Measurements from ENCODE around the gene TBC1D24. TPM values are rescaled to one million over a fixed set of nuclear protein-coding genes. Genes with fewer than 3 reads are reported as not detected.

TBC1D24 gene
- total RNA-seq, 1 experiment from 2014 or later, result 24.6 TPM

- Histone ChIP-seq H3K9me3 (ENCODE audit: control insufficient read depth in 1 of 2, insufficient read depth in 1 of 2, low read depth in 1 of 2, low read length in 2 of 2) (no peaks in the 10 kb centered on the region), H3K27me3 (ENCODE audit: insufficient read depth, low read length) (no peaks in the 10 kb centered on the region), H3K79me2 (ENCODE audit: insufficient read depth, low read length) (peaks cover 35% of the 10 kb centered on the region), H4K20me1 (ENCODE audit: insufficient read depth) (0 out of 2 replicates have a peak, but pooled peaks cover 3% of the 10 kb centered on the region), H3K4me3 (replicated peaks in 1 of 2; ENCODE audit: low read depth in 1 of 2, low read length in 2 of 2) (no peak overlapping the region), H3K9me2 (ENCODE audit: insufficient read depth) (no peaks in the 10 kb centered on the region), H3K4me2 (ENCODE audit: low read length) (no peak overlapping the region), H3K4me1 (ENCODE audit: control insufficient read depth in 1 of 2, insufficient read depth in 2 of 2, low read length in 2 of 2) (no peaks in the 10 kb centered on the region), H2AFZ (ENCODE audit: low read depth, low read length, poor library complexity, severe bottlenecking) (no peak overlapping the region), H3K9ac (ENCODE audit: low read length) (no peak overlapping the region), H3K36me3 (ENCODE audit: control insufficient read depth in 1 of 2, insufficient read depth in 2 of 2, low read length in 2 of 2) (peaks cover 54 to 58% of the 10 kb centered on the region in 2 experiments), H3K27ac (ENCODE audit: low read depth, low read length) (no peak overlapping the region)
- ChIA-PET RAD21 (ENCODE audit: low non-redundant PET in 1 of 2, low total read pairs in 2 of 2, uncharacterized antibody in 2 of 2, unreplicated experiment in 2 of 2) (no interaction called here), POLR2A (no interaction called here), CTCF (no interaction called here)
- DNase-seq (ENCODE audit: low read depth, low spot score) (no peak), ATAC-seq (no peak)
- BruUV-seq (replicated peaks), result no TSS peak
- TF ChIP-seq FOSL1 (IDR thresholded peaks at IDR 0.05; ENCODE audit: low read depth) (no peak), CBX3 (IDR thresholded peaks at IDR 0.05; ENCODE audit: low read depth) (no peak), CEBPB (IDR thresholded peaks at IDR 0.05; ENCODE audit: low read depth) (no peak)
- intact Hi-C loops (cut with micrococcal nuclease), result no loop called here
Observed at GRCh38 chr16:2443555-2443954, 31.4 kb upstream of the TBC1D24 start.

DNA sequence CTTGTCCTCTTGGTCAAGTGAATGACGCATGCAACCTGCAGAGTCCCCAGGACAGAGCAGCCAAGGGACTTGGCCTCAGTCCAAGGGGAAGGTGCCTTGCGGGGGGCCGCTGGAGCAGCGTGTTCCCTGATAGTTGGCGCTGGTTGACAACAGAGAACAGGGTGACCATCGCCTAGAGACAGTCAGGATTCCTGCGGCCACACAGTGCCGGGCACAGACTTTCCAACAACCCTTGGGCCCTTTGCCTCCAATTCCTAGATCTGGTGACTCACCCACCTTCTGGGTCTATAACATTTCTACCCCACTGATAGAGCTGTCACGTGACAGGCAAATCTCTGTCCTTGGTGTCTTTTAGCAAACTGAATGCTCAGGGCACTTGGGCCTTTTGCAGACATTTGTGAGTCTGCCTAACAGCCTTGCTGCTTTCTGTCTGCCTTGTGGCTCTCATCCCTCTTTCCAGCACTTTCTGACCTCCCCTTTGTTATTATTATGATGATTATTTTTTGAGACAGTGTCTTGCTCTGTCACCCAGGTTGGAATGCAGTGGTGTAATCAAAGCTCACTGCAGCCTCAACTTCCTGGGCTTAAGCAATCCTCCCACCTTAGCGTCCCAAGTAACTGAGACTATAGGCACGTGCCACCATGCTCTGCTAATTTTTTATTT, 26.9 kb upstream of the TBC1D24 start:
- no peak for ATAC-seq
- no peak for DNase-seq (ENCODE audit: low read depth, low spot score)
- Histone ChIP-seq H3K4me2 (ENCODE audit: low read length) (no peak overlapping the region), H3K36me3 (ENCODE audit: control insufficient read depth in 1 of 2, insufficient read depth in 2 of 2, low read length in 2 of 2) (peaks cover 72 to 75% of the 10 kb centered on the region in 2 experiments), H2AFZ (ENCODE audit: low read depth, low read length, poor library complexity, severe bottlenecking) (no peak overlapping the region), H3K9me3 (ENCODE audit: control insufficient read depth in 1 of 2, insufficient read depth in 1 of 2, low read depth in 1 of 2, low read length in 2 of 2) (no peaks in the 10 kb centered on the region), H3K27me3 (ENCODE audit: insufficient read depth, low read length) (no peaks in the 10 kb centered on the region), H3K9ac (ENCODE audit: low read length) (no peak overlapping the region), H3K4me1 (ENCODE audit: control insufficient read depth in 1 of 2, insufficient read depth in 2 of 2, low read length in 2 of 2) (no peaks in the 10 kb centered on the region), H3K79me2 (ENCODE audit: insufficient read depth, low read length) (peaks cover 22% of the 10 kb centered on the region), H3K27ac (ENCODE audit: low read depth, low read length) (no peak overlapping the region), H3K9me2 (ENCODE audit: insufficient read depth) (no peaks in the 10 kb centered on the region), H4K20me1 (ENCODE audit: insufficient read depth) (0 out of 2 replicates have a peak, but pooled peaks cover 3% of the 10 kb centered on the region), H3K4me3 (replicated peaks in 1 of 2; ENCODE audit: low read depth in 1 of 2, low read length in 2 of 2) (no peak overlapping the region)
- no TSS peak for BruUV-seq (replicated peaks)
- CTCF ChIA-PET, result no interaction called here
- RAD21 ChIA-PET (ENCODE audit: low non-redundant PET in 1 of 2, low total read pairs in 2 of 2, uncharacterized antibody in 2 of 2, unreplicated experiment in 2 of 2), result no interaction called here
- POLR2A ChIA-PET, result no interaction called here
- intact Hi-C loops (cut with micrococcal nuclease), result no loop called here
- TF ChIP-seq FOSL1 (IDR thresholded peaks at IDR 0.05; ENCODE audit: low read depth) (no peak), SIN3A (IDR thresholded peaks at IDR 0.05; ENCODE audit: low read depth) (no peak), TCF7L2 (IDR thresholded peaks at IDR 0.05; ENCODE audit: borderline replicate concordance, extremely low read depth, insufficient read depth, insufficient read length) (no peak), CEBPB (IDR thresholded peaks at IDR 0.05; ENCODE audit: low read depth) (no peak), POLR2AphosphoS5 (IDR thresholded peaks at IDR 0.05; ENCODE audit: low read depth, low read length) (no peak), EZH2phosphoT487 (IDR thresholded peaks at IDR 0.05; ENCODE audit: borderline replicate concordance) (no peak), SP1 (IDR thresholded peaks at IDR 0.05; ENCODE audit: low read depth) (no peak), RAD21 (IDR thresholded peaks at IDR 0.05; ENCODE audit: low read depth) (no peak), CTCF (IDR thresholded peaks at IDR 0.05 in 2 of 3, conservative IDR thresholded peaks at IDR 0.05 in 1 of 3; ENCODE audit: borderline replicate concordance in 1 of 3, insufficient read depth in 1 of 3, low read depth in 2 of 3, low read length in 2 of 3) (no peak), EZH2 (IDR thresholded peaks at IDR 0.05) (no peak), SRF (IDR thresholded peaks at IDR 0.05; ENCODE audit: low read depth) (no peak)
- TF ChIP-seq, protein P1, sequence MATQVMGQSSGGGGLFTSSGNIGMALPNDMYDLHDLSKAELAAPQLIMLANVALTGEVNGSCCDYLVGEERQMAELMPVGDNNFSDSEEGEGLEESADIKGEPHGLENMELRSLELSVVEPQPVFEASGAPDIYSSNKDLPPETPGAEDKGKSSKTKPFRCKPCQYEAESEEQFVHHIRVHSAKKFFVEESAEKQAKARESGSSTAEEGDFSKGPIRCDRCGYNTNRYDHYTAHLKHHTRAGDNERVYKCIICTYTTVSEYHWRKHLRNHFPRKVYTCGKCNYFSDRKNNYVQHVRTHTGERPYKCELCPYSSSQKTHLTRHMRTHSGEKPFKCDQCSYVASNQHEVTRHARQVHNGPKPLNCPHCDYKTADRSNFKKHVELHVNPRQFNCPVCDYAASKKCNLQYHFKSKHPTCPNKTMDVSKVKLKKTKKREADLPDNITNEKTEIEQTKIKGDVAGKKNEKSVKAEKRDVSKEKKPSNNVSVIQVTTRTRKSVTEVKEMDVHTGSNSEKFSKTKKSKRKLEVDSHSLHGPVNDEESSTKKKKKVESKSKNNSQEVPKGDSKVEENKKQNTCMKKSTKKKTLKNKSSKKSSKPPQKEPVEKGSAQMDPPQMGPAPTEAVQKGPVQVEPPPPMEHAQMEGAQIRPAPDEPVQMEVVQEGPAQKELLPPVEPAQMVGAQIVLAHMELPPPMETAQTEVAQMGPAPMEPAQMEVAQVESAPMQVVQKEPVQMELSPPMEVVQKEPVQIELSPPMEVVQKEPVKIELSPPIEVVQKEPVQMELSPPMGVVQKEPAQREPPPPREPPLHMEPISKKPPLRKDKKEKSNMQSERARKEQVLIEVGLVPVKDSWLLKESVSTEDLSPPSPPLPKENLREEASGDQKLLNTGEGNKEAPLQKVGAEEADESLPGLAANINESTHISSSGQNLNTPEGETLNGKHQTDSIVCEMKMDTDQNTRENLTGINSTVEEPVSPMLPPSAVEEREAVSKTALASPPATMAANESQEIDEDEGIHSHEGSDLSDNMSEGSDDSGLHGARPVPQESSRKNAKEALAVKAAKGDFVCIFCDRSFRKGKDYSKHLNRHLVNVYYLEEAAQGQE (IDR thresholded peaks at IDR 0.05; ENCODE audit: low read depth), result no peak
- TF ChIP-seq, protein P2, sequence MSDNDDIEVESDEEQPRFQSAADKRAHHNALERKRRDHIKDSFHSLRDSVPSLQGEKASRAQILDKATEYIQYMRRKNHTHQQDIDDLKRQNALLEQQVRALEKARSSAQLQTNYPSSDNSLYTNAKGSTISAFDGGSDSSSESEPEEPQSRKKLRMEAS (IDR thresholded peaks at IDR 0.05), result no peak
- TF ChIP-seq, protein P3, sequence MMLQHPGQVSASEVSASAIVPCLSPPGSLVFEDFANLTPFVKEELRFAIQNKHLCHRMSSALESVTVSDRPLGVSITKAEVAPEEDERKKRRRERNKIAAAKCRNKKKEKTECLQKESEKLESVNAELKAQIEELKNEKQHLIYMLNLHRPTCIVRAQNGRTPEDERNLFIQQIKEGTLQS (IDR thresholded peaks at IDR 0.05), result no peak
